Small intestine (tissue), 7 donors: ENCODE measurements around the gene SIX2. TPM values are rescaled to one million over a fixed set of nuclear protein-coding genes. Genes with fewer than 3 reads are reported as not detected.

Experiments
- DNase-seq, 2 donors: peaks; one replicate each; pipeline versions ENCODE4 v3.0.0 to v3.0.0-alpha.2; 2013
- FAIRE-seq: peaks from 2 replicates; lab custom pipeline; 2012; peaks lifted over from hg19 to GRCh38; lab: Jason Lieb, UNC
- H3K27ac ChIP-seq, 3 donors: one replicate each; pipeline ENCODE4 v1.5.1; 2013; ENCODE audit warnings: low read length in 2 of 3, mild to moderate bottlenecking in 2 of 3, control low read depth in 1 of 3, inconsistent platforms in 1 of 3, low read depth in 1 of 3, moderate library complexity in 1 of 3
- H3K27me3 ChIP-seq, 3 donors: one replicate each; pipeline ENCODE4 v1.6.1; 2013; ENCODE audit warnings: low read length in 3 of 3, inconsistent platforms in 1 of 3; ENCODE audit not compliant: control insufficient read depth in 3 of 3, insufficient read depth in 3 of 3
- H3K36me3 ChIP-seq, 3 donors: one replicate each; pipeline ENCODE4 v1.6.1; 2013; ENCODE audit warnings: low read length in 3 of 3, inconsistent platforms in 1 of 3, low read depth in 1 of 3, mild to moderate bottlenecking in 1 of 3, moderate library complexity in 1 of 3; ENCODE audit not compliant: control insufficient read depth in 3 of 3, insufficient read depth in 2 of 3
- H3K4me1 ChIP-seq, 3 donors: one replicate each; pipeline ENCODE4 v1.6.1; 2013; ENCODE audit warnings: low read length in 2 of 3, inconsistent platforms in 1 of 3, low read depth in 1 of 3, mild to moderate bottlenecking in 1 of 3, moderate library complexity in 1 of 3; ENCODE audit not compliant: control insufficient read depth in 3 of 3, insufficient read depth in 2 of 3
- H3K4me3 ChIP-seq, 3 donors: one replicate each; pipeline ENCODE4 v1.5.1; 2013; ENCODE audit warnings: low read length in 3 of 3, control low read depth in 1 of 3, inconsistent platforms in 1 of 3, low read depth in 1 of 3, mild to moderate bottlenecking in 1 of 3, moderate library complexity in 1 of 3
- H3K9me3 ChIP-seq, 2 donors: one replicate each; pipeline ENCODE4 v1.6.1; 2013; ENCODE audit warnings: low read depth in 1 of 2, low read length in 1 of 2; ENCODE audit not compliant: control insufficient read depth in 2 of 2, insufficient read depth in 1 of 2
- WGBS, 3 donors: extraction: QIAGEN DNeasy Blood & Tissue Kit; methylation state at CpG; one replicate each; pipeline ENCODE4 v1.1.7; 2013; 5-methylcytosine and 5-hydroxymethylcytosine counted together
- polyA plus RNA-seq, 4 donors: library from polyadenylated mRNA; stranded (reverse) in 3 of 4; unstranded in 1 of 4; fragments of 200-250 nt in 3 of 4; fragments of 120-200 nt in 1 of 4; gene quantifications; one replicate each; pipeline versions ENCODE4 v1.2.1 to v1.2.3, GENCODE V29; 2013
- donor health status: healthy with polysubstance abuse.
- donor health status: control.
- donor health status: control.
- donor health status: Bipolar disorder and iron deficiency.
- donor health status: healthy.

SIX2 gene
- polyA plus RNA-seq, 4 donors: 0.06 to 0.12 TPM; not detected in 2

DNA sequence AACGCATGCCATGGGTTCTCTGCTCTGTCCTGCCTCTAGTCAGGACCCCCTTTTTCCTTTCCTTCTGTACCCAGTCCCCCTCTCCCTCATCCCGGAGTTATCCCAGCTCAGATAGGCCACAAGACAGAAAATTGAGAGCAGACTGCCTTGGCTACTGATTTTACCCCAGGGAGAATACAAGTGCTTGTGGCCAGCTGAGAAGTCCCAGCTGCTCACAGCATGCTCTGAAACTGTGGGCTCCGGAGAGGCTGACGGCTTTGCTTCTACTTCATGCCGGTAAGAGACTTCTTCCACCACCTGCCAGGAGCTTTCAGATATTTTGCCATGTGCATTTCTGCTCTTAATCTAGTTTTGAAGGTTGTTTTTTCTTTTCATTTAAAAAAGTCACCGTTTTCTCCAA lies 20.0 kb upstream of the SIX2 start:
- FAIRE-seq (no peak), DNase-seq (no peak)
- H3K36me3 ChIP-seq: no peaks in the 10 kb centered on the region
- WGBS, 3 donors: 62 to 77% (median 76%) methylated on average over 6 of the region's 6 CpGs
- no peaks in the 10 kb centered on the region for H3K9me3 ChIP-seq
- H3K27ac ChIP-seq: no peak overlapping the region
- no peak overlapping the region for H3K4me3 ChIP-seq
- peaks cover 0 to 28% (median 2%) of the 10 kb centered on the region in 3 donors for H3K27me3 ChIP-seq
- H3K4me1 ChIP-seq: no peaks in the 10 kb centered on the region

DNA sequence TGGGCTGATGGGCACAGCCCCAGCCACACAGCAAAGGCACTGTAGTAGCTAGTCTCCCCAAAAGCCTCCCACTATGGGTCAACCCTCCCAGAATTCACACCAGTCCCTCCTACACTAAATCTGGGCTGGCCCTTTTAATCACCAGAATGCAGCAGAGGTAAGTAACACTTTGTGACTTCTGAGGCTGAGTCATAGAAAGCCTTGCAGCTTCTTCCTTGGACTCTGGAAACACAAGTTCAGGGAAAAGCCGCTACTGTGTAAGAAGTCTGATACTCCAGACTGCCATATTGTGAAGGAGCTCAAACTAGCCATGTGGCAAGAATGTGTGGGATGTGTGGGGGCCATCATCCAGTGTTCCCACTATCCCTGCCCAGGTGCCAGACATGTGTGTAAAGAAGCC lies 19.0 kb upstream of the SIX2 start:
- Histone ChIP-seq H3K27me3 (peaks cover 0 to 30% (median 2%) of the 10 kb centered on the region in 3 donors), H3K4me3 (no peak overlapping the region), H3K4me1 (no peaks in the 10 kb centered on the region), H3K27ac (no peak overlapping the region), H3K9me3 (no peaks in the 10 kb centered on the region), H3K36me3 (no peaks in the 10 kb centered on the region)
- WGBS, 3 donors: 71 to 92% (median 86%) methylated on average over 1 of the region's 1 CpG
- DNase-seq (no peak), FAIRE-seq (no peak)

DNA sequence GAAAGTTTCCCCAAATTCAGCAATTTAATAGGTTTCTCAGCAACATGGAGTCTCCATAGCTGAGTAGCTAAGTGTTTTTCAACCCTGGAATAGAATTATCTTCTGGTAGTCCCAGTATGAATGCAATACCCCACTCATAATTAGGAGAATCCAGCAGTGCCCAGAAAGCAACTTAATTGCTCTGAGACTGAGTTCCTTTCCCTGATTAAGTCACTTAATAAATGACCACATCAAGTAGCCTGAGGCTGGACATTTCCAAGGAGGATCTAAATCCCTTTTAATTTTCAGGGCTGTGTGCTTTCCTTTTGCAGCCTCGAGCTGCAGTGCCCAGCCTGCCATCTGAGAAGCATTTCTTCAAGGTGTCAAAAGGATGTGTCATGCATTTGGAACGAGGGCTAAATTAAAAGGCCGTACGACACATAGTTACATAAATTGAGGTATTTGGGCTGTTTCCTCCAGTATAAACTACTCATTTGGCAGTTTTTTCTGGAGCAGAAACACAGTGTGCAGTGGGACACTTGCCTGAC lies 17.7 kb upstream of the SIX2 start:
- WGBS, 3 donors: 82% methylated on average over 4 of the region's 4 CpGs
- H3K27me3 ChIP-seq: peaks cover 0 to 35% (median 2%) of the 10 kb centered on the region in 3 donors
- H3K36me3 ChIP-seq: no peaks in the 10 kb centered on the region
- no peaks in the 10 kb centered on the region for H3K9me3 ChIP-seq
- DNase-seq (no peak), FAIRE-seq (no peak)
- no peaks in the 10 kb centered on the region for H3K4me1 ChIP-seq
- H3K27ac ChIP-seq: no peak overlapping the region
- H3K4me3 ChIP-seq: no peak overlapping the region

- WGBS, 3 donors: 46 to 62% (median 61%) methylated on average over 7 of the region's 7 CpGs
- H3K27ac ChIP-seq: no peak overlapping the region
- H3K9me3 ChIP-seq: no peaks in the 10 kb centered on the region
- FAIRE-seq (no peak), DNase-seq (no peak)
- peaks cover 0 to 40% (median 2%) of the 10 kb centered on the region in 3 donors for H3K27me3 ChIP-seq
- no peaks in the 10 kb centered on the region for H3K4me1 ChIP-seq
- H3K4me3 ChIP-seq: no peak overlapping the region
- no peaks in the 10 kb centered on the region for H3K36me3 ChIP-seq
These were observed 15.5 kb upstream of the SIX2 start for GRCh38 chr2:45024600-45025291.

GRCh38 chr2:45024097-45024496 lies 14.8 kb upstream of the SIX2 start:
- H3K27ac ChIP-seq: no peak overlapping the region
- FAIRE-seq: no peak
- WGBS, 3 donors: 76 to 90% (median 86%) methylated on average over 2 to 5 of the region's 5 CpGs

GRCh38 chr2:45020439-45020838 lies 11.2 kb upstream of the SIX2 start:
- no peaks in the 10 kb centered on the region for H3K9me3 ChIP-seq
- no peak overlapping the region for H3K4me3 ChIP-seq
- DNase-seq (no peak), FAIRE-seq (no peak)
- WGBS, 3 donors: 72 to 85% (median 82%) methylated on average over 3 of the region's 3 CpGs
- H3K36me3 ChIP-seq: no peaks in the 10 kb centered on the region
- peaks cover 2 to 63% (median 6%) of the 10 kb centered on the region in 3 donors for H3K27me3 ChIP-seq
- H3K4me1 ChIP-seq: no peaks in the 10 kb centered on the region
- no peak overlapping the region for H3K27ac ChIP-seq

More at GRCh38 chr2:45024097-45024496, 14.8 kb upstream of the SIX2 start:
- Histone ChIP-seq H3K27me3 (peaks cover 0 to 44% (median 4%) of the 10 kb centered on the region in 3 donors), H3K4me1 (no peaks in the 10 kb centered on the region), H3K36me3 (no peaks in the 10 kb centered on the region), H3K4me3 (no peak overlapping the region), H3K9me3 (no peaks in the 10 kb centered on the region)
- DNase-seq: no peak

GRCh38 chr2:45018023-45018422 lies 8.8 kb upstream of the SIX2 start:
- peaks cover 0 to 6% (median 2%) of the 10 kb centered on the region in 3 donors for H3K4me1 ChIP-seq
- no peaks in the 10 kb centered on the region for H3K9me3 ChIP-seq
- H3K27me3 ChIP-seq: peaks cover 6 to 73% (median 20%) of the 10 kb centered on the region in 3 donors
- FAIRE-seq (no peak), DNase-seq (no peak)
- WGBS, 3 donors: 38 to 78% (median 65%) methylated on average over 1 of the region's 1 CpG
- no peaks in the 10 kb centered on the region for H3K36me3 ChIP-seq
- no peak overlapping the region for H3K4me3 ChIP-seq
- no peak overlapping the region for H3K27ac ChIP-seq

DNA sequence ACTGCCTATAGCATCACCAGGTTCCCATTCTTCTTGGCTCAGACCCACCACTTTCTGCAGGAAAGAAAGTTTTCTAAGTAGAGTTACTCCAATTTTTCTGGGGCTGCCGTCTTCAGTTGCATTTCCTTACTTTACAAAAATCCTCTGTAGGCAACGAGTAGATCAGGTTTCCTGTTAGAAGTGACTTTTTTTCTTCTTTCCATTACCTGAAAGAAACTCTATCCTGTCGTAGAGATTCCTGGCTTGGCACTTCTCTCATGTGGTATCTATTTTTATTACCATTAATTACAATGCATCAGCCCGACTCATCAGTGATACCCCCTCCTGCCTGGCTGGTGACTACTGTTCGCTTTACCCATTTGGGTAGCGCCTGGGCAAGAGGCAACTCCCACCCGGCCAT lies 5.6 kb upstream of the SIX2 start:
- Histone ChIP-seq H3K4me1 (peaks cover 2 to 13% (median 2%) of the 10 kb centered on the region in 3 donors), H3K36me3 (no peaks in the 10 kb centered on the region), H3K4me3 (no peak overlapping the region), H3K27ac (no peak overlapping the region), H3K27me3 (peaks cover 27 to 92% (median 46%) of the 10 kb centered on the region in 3 donors), H3K9me3 (no peaks in the 10 kb centered on the region)
- no peak for FAIRE-seq
- no peak for DNase-seq
- 53 to 65% (median 53%) methylated on average over 7 of the region's 7 CpGs for WGBS, 3 donors
